HepG2 (cell line): ENCODE results near the gene TXNRD2. TPM values are rescaled to one million over a fixed set of nuclear protein-coding genes. Genes with fewer than 3 reads are reported as not detected.
A peak's percentile ranks its signal among the peaks of the same experiment; 100 is the strongest.

Experiments used
- ATF7 ChIP-seq, 2 experiments: fragments of 450-650 bp in 1 of 2; sonication (generic) in 1 of 2; formaldehyde crosslinking in 1 of 2; IDR thresholded peaks; 2 replicates each; pipeline versions ENCODE4 v1.4.0 to v1.6.1; 2016 to 2020; ENCODE audit warnings: antibody characterized with exemption in 1 of 2, mild to moderate bottlenecking in 1 of 2, missing genetic modification reagents in 1 of 2
- E2F5 ChIP-seq: sonication (generic); formaldehyde crosslinking; conservative IDR thresholded peaks from 2 replicates; pipeline ENCODE4 v1.4.0; 2020; ENCODE audit warnings: missing genetic modification reagents
- HOMEZ ChIP-seq: IDR thresholded peaks from 2 replicates; pipeline ENCODE4 v1.6.1; 2016; ENCODE audit warnings: low read depth
- JDP2 ChIP-seq: sonication (generic); formaldehyde crosslinking; IDR thresholded peaks from 2 replicates; pipeline ENCODE4 v1.8.1; 2022; ENCODE audit warnings: missing genetic modification reagents, borderline replicate concordance
- JUND ChIP-seq: sonication (generic); formaldehyde crosslinking; IDR thresholded peaks from 2 replicates; pipeline ENCODE4 v1.8.0; 2022; ENCODE audit warnings: mild to moderate bottlenecking, missing genetic modification reagents
- KLF15 ChIP-seq: sonication (generic); formaldehyde crosslinking; IDR thresholded peaks from 2 replicates; pipeline ENCODE4 v1.8.1; 2023; ENCODE audit warnings: borderline replicate concordance, mild to moderate bottlenecking, inconsistent platforms, missing genetic modification reagents, mixed read lengths
- PAWR ChIP-seq: sonication (generic); formaldehyde crosslinking; IDR thresholded peaks from 2 replicates; pipeline ENCODE4 v1.4.0; 2020; ENCODE audit warnings: missing genetic modification reagents, mild to moderate bottlenecking, borderline replicate concordance
- PCBP1 ChIP-seq: fragments of 200-400 bp; formaldehyde crosslinking; IDR thresholded peaks from 2 replicates; pipeline ENCODE4 v1.6.1; 2017; ENCODE audit warnings: mild to moderate bottlenecking, low read depth, low read length, borderline replicate concordance
- PLRG1 ChIP-seq: fragments of 450-650 bp; conservative IDR thresholded peaks from 2 replicates; pipeline ENCODE4 v1.6.1; 2016
- PREB ChIP-seq: sonication (generic); formaldehyde crosslinking; IDR thresholded peaks from 2 replicates; pipeline ENCODE4 v1.4.0; 2020; ENCODE audit warnings: missing genetic modification reagents
- RFX3 ChIP-seq: IDR thresholded peaks from 2 replicates; pipeline ENCODE4 v1.6.1; 2016; ENCODE audit warnings: missing biosample characterization, missing genetic modification reagents
- SETDB1 ChIP-seq: sonication (generic); formaldehyde crosslinking; IDR thresholded peaks from 2 replicates; pipeline ENCODE4 v1.5.1; 2020; ENCODE audit warnings: missing genetic modification reagents, mild to moderate bottlenecking, borderline replicate concordance
- SKI ChIP-seq: fragments of 450-650 bp; IDR thresholded peaks from one replicate; pipeline ENCODE4 v1.6.1; 2018; ENCODE audit warnings: mild to moderate bottlenecking; ENCODE audit not compliant: partially characterized antibody
- SOX6 ChIP-seq, 2 experiments: fragments of 450-650 bp in 1 of 2; sonication (generic) in 1 of 2; formaldehyde crosslinking in 1 of 2; IDR thresholded peaks; 2 replicates each; pipeline versions ENCODE4 v1.4.0 to v1.6.1; 2017 to 2020; ENCODE audit warnings: antibody characterized with exemption in 1 of 2, mild to moderate bottlenecking in 1 of 2, missing genetic modification reagents in 1 of 2
- SRSF1 ChIP-seq: fragments of 200-400 bp; formaldehyde crosslinking; optimal IDR thresholded peaks from 2 replicates; pipeline ENCODE3; 2017; ENCODE audit warnings: mild to moderate bottlenecking, low read depth, low read length, moderate library complexity
- TIGD3 ChIP-seq: sonication (generic); formaldehyde crosslinking; IDR thresholded peaks from 2 replicates; pipeline ENCODE4 v1.5.1; 2020; ENCODE audit warnings: mild to moderate bottlenecking, missing genetic modification reagents, borderline replicate concordance
- ZBTB3 ChIP-seq: sonication (generic); formaldehyde crosslinking; IDR thresholded peaks from 2 replicates; pipeline ENCODE4 v1.4.0; 2020; ENCODE audit warnings: low read depth, mild to moderate bottlenecking, moderate library complexity, missing genetic modification reagents, borderline replicate concordance
- ZBTB34 ChIP-seq: sonication (generic); formaldehyde crosslinking; IDR thresholded peaks from 2 replicates; pipeline ENCODE4 v1.8.0; 2022; ENCODE audit warnings: mild to moderate bottlenecking, missing genetic modification reagents
- ZKSCAN1 ChIP-seq: fragments of 150-350 bp; IDR thresholded peaks from 2 replicates; pipeline ENCODE4 v1.6.1; 2014; ENCODE audit warnings: low read length
- ZNF253 ChIP-seq: sonication (generic); formaldehyde crosslinking; IDR thresholded peaks from 2 replicates; pipeline ENCODE4 v1.8.0; 2022; ENCODE audit warnings: mild to moderate bottlenecking, missing genetic modification reagents, borderline replicate concordance
- ZNF33A ChIP-seq: sonication (generic); formaldehyde crosslinking; IDR thresholded peaks from 2 replicates; pipeline ENCODE4 v1.5.1; 2020; ENCODE audit warnings: missing genetic modification reagents, mild to moderate bottlenecking, moderate library complexity, borderline replicate concordance
- ZNF432 ChIP-seq: sonication (generic); formaldehyde crosslinking; IDR thresholded peaks from 2 replicates; pipeline ENCODE4 v1.5.0; 2020; ENCODE audit warnings: missing genetic modification reagents, mild to moderate bottlenecking, borderline replicate concordance
- polyA plus RNA-seq, 8 experiments: library from polyadenylated mRNA; depleted of rRNA in 3 of 8; stranded (reverse) in 7 of 8; unstranded in 1 of 8; fragments of >200 nt; fragmentation: Illumina TruSeq in 4 of 8; extraction: Trizol in 4 of 8; gene quantifications; 2 replicates each; pipeline versions ENCODE4 v1.2.1 to v1.2.3, GENCODE V29; 2011 to 2016; ENCODE audit warnings: low read depth in 4 of 8, missing spikeins in 1 of 8, mixed read lengths in 1 of 8; ENCODE audit not compliant: insufficient read depth in 1 of 8
- total RNA-seq, 5 experiments: library from RNA; depleted of rRNA; stranded (reverse); fragments of >200 nt; fragmentation: Illumina TruSeq; extraction: Trizol; gene quantifications; 2 replicates each; pipeline ENCODE4 v1.2.3, GENCODE V29; 2016; ENCODE audit warnings: low read depth in 1 of 5

Gene TXNRD2
- total and polyA plus RNA-seq, 2 of the 13 experiments (the other 11 are each of a cell fraction or from before 2014, with no cell fraction given), result 17.5 to 18.6 TPM

- TF ChIP-seq E2F5 (CRISPR knock-in tag) (no peak; the same call in none of the 2 replicates), RFX3 (CRISPR knock-in tag) (no peak), ZNF33A (CRISPR knock-in tag) (no peak), TIGD3 (CRISPR knock-in tag) (peak; percentile 68; the same call in 1 of the 2 replicates), JDP2 (CRISPR knock-in tag) (no peak; the same call in 1 of the 2 replicates), ATF7 (IDR thresholded peaks at IDR 0.05) (no peak), ATF7 (CRISPR knock-in tag; IDR thresholded peaks at IDR 0.05) (peak; percentile 77), PREB (CRISPR knock-in tag) (peak; percentile 73; the same call in 1 of the 2 replicates), KLF15 (CRISPR knock-in tag) (0 out of 2 replicates have a peak, but pooled peaks have one; percentile 69), SETDB1 (no peak), ZNF253 (CRISPR knock-in tag) (no peak; the same call in none of the 2 replicates), SOX6 (IDR thresholded peaks at IDR 0.05) (no peak), SOX6 (CRISPR knock-in tag; IDR thresholded peaks at IDR 0.05) (peak; percentile 72), JUND (CRISPR knock-in tag) (0 out of 2 replicates have a peak, but pooled peaks have one; percentile 9), SKI (no peak), PAWR (CRISPR knock-in tag) (peak; percentile 79; the same call in 1 of the 2 replicates), ZNF432 (CRISPR knock-in tag) (0 out of 2 replicates have a peak, but pooled peaks have one; percentile 42), SRSF1 (no peak), ZKSCAN1 (no peak), ZBTB3 (CRISPR knock-in tag) (peak; percentile 65; the same call in 1 of the 2 replicates), HOMEZ (no peak), ZBTB34 (CRISPR knock-in tag) (no peak), PCBP1 (no peak), PLRG1 (no peak)
These were observed 86.7 kb downstream of the TXNRD2 start, which contains the start of the genes GNB1L and RTL10 (continued) for GRCh38 chr22:19854778-19855503.
